PC-3 (cell line): ENCODE data around the gene NFIC. TPM values are rescaled to one million over a fixed set of nuclear protein-coding genes. Genes with fewer than 3 reads are reported as not detected.

Source experiments
- ATAC-seq: fragments of 200-7000 bp; cut with Tn5 transposase; 2 replicates; pipeline ENCODE4 v1.9.1; 2020; ENCODE audit warnings: mild to moderate bottlenecking, moderate library complexity
- Bru-seq: library from RNA; stranded (reverse); fragments of 400-500 nt; gene quantifications from one replicate; lab custom pipeline; 2021; lab: Mats Ljungman, UMichigan
- BruChase-seq, 2 experiments: library from RNA; stranded (reverse); fragments of 400-500 nt; gene quantifications; one replicate each; lab custom pipeline; 2021; lab: Mats Ljungman, UMichigan
- BruUV-seq: library from RNA; stranded (reverse); fragments of 400-500 nt; replicated peaks from 2 replicates; lab custom pipeline; 2021; lab: Mats Ljungman, UMichigan
- CTCF ChIA-PET: fragments of 300-600 bp; sonication (Branson Sonifier 250); formaldehyde crosslinking; loops from one replicate; lab custom pipeline; 2022; ENCODE audit warnings: antibody characterized with exemption; lab: Charles Lee
- POLR2A ChIA-PET: fragments of 300-600 bp; sonication (Branson Sonifier 250); formaldehyde crosslinking; loops from one replicate; lab custom pipeline; 2022; ENCODE audit warnings: antibody characterized with exemption; ENCODE audit not compliant: unreplicated experiment; lab: Charles Lee
- DNase-seq: peaks from one replicate; pipeline ENCODE4 v3.0.0-alpha.2; 2015
- H2AFZ ChIP-seq: fragments of 300-600 bp; sonication (generic); 2 replicates; pipeline ENCODE4 v1.6.0; 2016; ENCODE audit warnings: antibody characterized with exemption, low read length
- H3F3A ChIP-seq: fragments of 300-600 bp; sonication (generic); one replicate; pipeline ENCODE4 v1.6.0; 2017; ENCODE audit warnings: antibody characterized with exemption, low read length, control low read depth, mild to moderate bottlenecking; ENCODE audit not compliant: unreplicated experiment
- H3K27ac ChIP-seq: fragments of 300-600 bp; sonication (generic); 2 replicates; pipeline ENCODE4 v1.5.1; 2016; ENCODE audit warnings: mild to moderate bottlenecking, low read length
- H3K27me3 ChIP-seq: fragments of 300-600 bp; sonication (generic); 2 replicates; pipeline ENCODE4 v1.6.1; 2016; ENCODE audit warnings: low read length, mixed read lengths
- H3K36me3 ChIP-seq: fragments of 300-600 bp; sonication (generic); 2 replicates; pipeline ENCODE4 v1.6.1; 2016; ENCODE audit warnings: low read depth, mixed run types, low read length, mixed read lengths
- H3K4me1 ChIP-seq: fragments of 300-600 bp; sonication (generic); 2 replicates; pipeline ENCODE4 v1.5.1; 2016; ENCODE audit warnings: low read length; ENCODE audit not compliant: insufficient read depth
- H3K4me2 ChIP-seq: fragments of 300-600 bp; sonication (generic); 2 replicates; pipeline ENCODE4 v1.6.0; 2016; ENCODE audit warnings: low read length
- H3K4me3 ChIP-seq: fragments of 300-600 bp; sonication (generic); 2 replicates; pipeline ENCODE4 v1.5.1; 2016; ENCODE audit warnings: mild to moderate bottlenecking, low read length, mixed read lengths
- H3K79me2 ChIP-seq: fragments of 300-600 bp; sonication (generic); 2 replicates; pipeline ENCODE4 v1.6.1; 2017; ENCODE audit warnings: low read length, mixed read lengths
- H3K9ac ChIP-seq: fragments of 300-600 bp; sonication (generic); 2 replicates; pipeline ENCODE4 v1.6.0; 2016; ENCODE audit warnings: mild to moderate bottlenecking, low read length
- H3K9me2 ChIP-seq: fragments of 300-600 bp; sonication (generic); replicated peaks from 2 replicates; pipeline ENCODE4 v1.6.1; 2016; ENCODE audit warnings: mixed run types, low read length, mixed read lengths
- H3K9me3 ChIP-seq: fragments of 300-600 bp; sonication (generic); 2 replicates; pipeline ENCODE4 v1.6.1; 2016; ENCODE audit warnings: low read length, mixed read lengths
- H4K20me1 ChIP-seq: fragments of 300-600 bp; sonication (generic); 2 replicates; pipeline ENCODE4 v1.6.1; 2016; ENCODE audit warnings: low read length, mixed read lengths
- CTCF ChIP-seq: fragments of 300-600 bp; sonication (generic); conservative IDR thresholded peaks from 2 replicates; pipeline ENCODE4 v1.5.1; 2017; ENCODE audit warnings: antibody characterized with exemption, low read depth, mild to moderate bottlenecking, low read length
- EZH2 ChIP-seq: fragments of 300-600 bp; sonication (generic); IDR thresholded peaks from one replicate; pipeline ENCODE4 v1.6.1; 2017; ENCODE audit warnings: antibody characterized with exemption, mild to moderate bottlenecking, low read length; ENCODE audit not compliant: unreplicated experiment
- EZH2phosphoT487 ChIP-seq: fragments of 300-600 bp; sonication (generic); IDR thresholded peaks from 2 replicates; pipeline ENCODE4 v1.6.1; 2018; ENCODE audit warnings: mild to moderate bottlenecking, antibody characterized with exemption, low read length, borderline replicate concordance
- intact Hi-C: fragments of 100-400 bp; cut with micrococcal nuclease; formaldehyde crosslinking; loops from 2 replicates; pipeline ENCODE4 v1.9.0; 2023
- long read RNA-seq: library from polyadenylated mRNA; unstranded; transcript quantifications from one replicate; pipeline ENCODE4 v2.0.0, GENCODE V29; 2021; ENCODE audit not compliant: unreplicated experiment
- total RNA-seq: library from RNA; depleted of rRNA; stranded (reverse); fragments of >200 nt; gene quantifications from 2 replicates; pipeline ENCODE4 v1.2.3, GENCODE V29; 2014; rRNA removed

NFIC gene
- total RNA-seq (31.7 and 49.6 TPM in 2 replicates), Bru-seq, nascent RNA (percentile 56 among the genes with signal in this experiment), BruChase-seq, experiment 1, labeled RNA remaining after a 6-hour chase (percentile 65 among the genes with signal in this experiment), BruChase-seq, experiment 2, labeled RNA remaining after a 2-hour chase (percentile 59 among the genes with signal in this experiment)
- long read RNA-seq, transcript NFIC-202 (10 exons, 1,755 nt): major isoform, 9 of 103 reads
- long read RNA-seq, transcript NFIC-210 (10 exons, 1,558 nt): minor isoform, 7 of 103 reads
- long read RNA-seq, partial matches to known transcripts: 10 of 103 reads
- long read RNA-seq, other reads (novel, unspliced or antisense): 70 of 103 reads

- no peaks in the 10 kb centered on the region for H3K9me2 ChIP-seq
- H3K27ac ChIP-seq: peak within 1 kb of the TSS; percentile 74
- H3K4me1 ChIP-seq: peaks cover 22% of the 10 kb centered on the region
- ATAC-seq: peak; percentile 44
- no peaks in the 10 kb centered on the region for H3K9me3 ChIP-seq
- H4K20me1 ChIP-seq: no peaks in the 10 kb centered on the region
- POLR2A ChIA-PET: no interaction called here
- no peak for TF ChIP-seq EZH2phosphoT487
- no peak for TF ChIP-seq EZH2
- TF ChIP-seq CTCF: no peak
- H3K79me2 ChIP-seq: peaks cover 75% of the 10 kb centered on the region
- H2AFZ ChIP-seq: peak within 1 kb of the TSS; percentile 63
- no TSS peak for BruUV-seq
- peak within 1 kb of the TSS; percentile 95 for H3K9ac ChIP-seq
- H3K36me3 ChIP-seq: no peaks in the 10 kb centered on the region
- intact Hi-C loops: no loop called here
- no peaks in the 10 kb centered on the region for H3K27me3 ChIP-seq
- H3F3A ChIP-seq: no peaks in the 10 kb centered on the region
- peak within 1 kb of the TSS; percentile 86 for H3K4me2 ChIP-seq
- peak; percentile 52 for DNase-seq
- CTCF ChIA-PET: no interaction called here
- peak within 1 kb of the TSS; percentile 90 for H3K4me3 ChIP-seq
Observed at GRCh38 chr19:3365836-3366752, at the start of gene NFIC. Gene NFIC, plus strand, starts transcription at chr19:3366583. Its CDS starts 54 bp downstream, at chr19:3366637.

- Histone ChIP-seq H4K20me1 (no peaks in the 10 kb centered on the region), H3K27me3 (no peaks in the 10 kb centered on the region), H3K4me2 (no peak overlapping the region), H3K79me2 (no peaks in the 10 kb centered on the region), H3K27ac (no peak overlapping the region), H3K4me1 (peaks cover 6% of the 10 kb centered on the region; the same call in 1 of the 2 replicates), H3K4me3 (no peak overlapping the region), H3K9ac (no peak overlapping the region), H3K9me3 (no peaks in the 10 kb centered on the region), H3K9me2 (no peaks in the 10 kb centered on the region), H2AFZ (no peak overlapping the region), H3K36me3 (no peaks in the 10 kb centered on the region), H3F3A (no peaks in the 10 kb centered on the region)
- no TSS peak for BruUV-seq
- TF ChIP-seq EZH2phosphoT487 (no peak), CTCF (no peak), EZH2 (no peak)
- ChIA-PET POLR2A (no interaction called here), CTCF (no interaction called here)
- intact Hi-C loops: no loop called here
- DNase-seq (no peak), ATAC-seq (no peak)
Observed at GRCh38 chr19:3316659-3317207, 49.6 kb upstream of the NFIC start.
